Fibroblast of skin of back (primary cell): ENCODE data around the gene TTYH1.
"Not testable (repeated sequence)": the region's sequence is repeated elsewhere in the genome, so short reads cannot be mapped to it uniquely, and the experiment has no call there.

ENCODE experiments used
- DNase-seq: peaks from one replicate; pipeline ENCODE4 v3.0.0-alpha.2; 2013

TTYH1 gene

GRCh38 chr19:54446349-54446748 lies 31.1 kb downstream of the TTYH1 start:
- DNase-seq = not testable (repeated sequence)

GRCh38 chr19:54448040-54448773 lies 32.9 kb downstream of the TTYH1 start:
- DNase-seq = peak; percentile 69

DNA sequence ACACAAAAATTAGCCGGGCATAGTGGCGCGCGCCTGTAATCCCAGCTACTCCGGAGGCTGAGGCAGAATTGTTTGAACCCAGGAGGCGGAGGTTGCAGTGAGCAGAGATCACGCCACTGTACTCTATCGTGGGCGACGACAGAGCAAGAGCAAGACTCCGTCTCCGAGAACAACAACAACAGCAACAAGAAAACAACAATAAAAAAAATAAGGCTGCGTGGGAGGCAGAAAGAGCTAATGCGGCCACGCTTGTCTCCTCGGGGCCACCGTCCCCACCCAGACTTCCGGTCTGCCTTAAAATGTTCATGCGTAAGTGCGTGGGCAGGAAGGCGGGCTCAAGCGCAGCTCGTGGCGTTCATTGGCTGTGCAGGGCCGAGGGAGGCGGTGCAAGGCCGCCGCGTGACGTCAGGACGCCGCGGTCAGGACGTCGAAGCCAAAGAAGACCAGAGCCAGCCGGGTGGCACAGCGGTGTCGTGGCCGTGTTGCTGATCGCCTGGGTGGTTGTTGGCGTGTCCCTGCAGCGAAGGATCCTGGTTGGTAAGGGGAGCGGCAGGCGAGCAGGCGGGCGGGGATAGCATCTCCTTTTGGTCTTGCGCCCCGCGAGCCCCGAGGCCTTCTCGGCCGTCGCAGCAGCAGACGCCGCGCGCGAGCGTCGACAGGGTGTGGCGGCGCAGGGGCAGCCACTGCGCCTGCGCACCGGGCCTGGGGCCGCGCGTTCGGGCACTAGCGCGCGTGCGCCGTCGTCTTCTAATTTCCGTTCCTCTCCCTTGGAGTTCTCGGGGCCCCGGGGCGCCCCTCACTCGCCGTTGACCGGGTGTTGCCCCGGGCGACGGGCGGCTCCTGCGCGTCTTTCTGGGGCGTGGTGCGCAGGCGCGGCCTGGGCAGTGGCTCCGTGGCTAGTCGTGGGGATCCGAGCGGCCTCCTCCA lies 33.8 kb downstream of the TTYH1 start, which contains the start of gene LENG8:
TSS of gene LENG8 (plus strand) at position 426 of the 927 bp plus-strand sequence. CDS start 2,146 bp downstream, outside the sequence.
- DNase-seq = peak; percentile 97

- no peak for DNase-seq
Observed at GRCh38 chr19:54449701-54450069, 34.4 kb downstream of the TTYH1 start.

DNA sequence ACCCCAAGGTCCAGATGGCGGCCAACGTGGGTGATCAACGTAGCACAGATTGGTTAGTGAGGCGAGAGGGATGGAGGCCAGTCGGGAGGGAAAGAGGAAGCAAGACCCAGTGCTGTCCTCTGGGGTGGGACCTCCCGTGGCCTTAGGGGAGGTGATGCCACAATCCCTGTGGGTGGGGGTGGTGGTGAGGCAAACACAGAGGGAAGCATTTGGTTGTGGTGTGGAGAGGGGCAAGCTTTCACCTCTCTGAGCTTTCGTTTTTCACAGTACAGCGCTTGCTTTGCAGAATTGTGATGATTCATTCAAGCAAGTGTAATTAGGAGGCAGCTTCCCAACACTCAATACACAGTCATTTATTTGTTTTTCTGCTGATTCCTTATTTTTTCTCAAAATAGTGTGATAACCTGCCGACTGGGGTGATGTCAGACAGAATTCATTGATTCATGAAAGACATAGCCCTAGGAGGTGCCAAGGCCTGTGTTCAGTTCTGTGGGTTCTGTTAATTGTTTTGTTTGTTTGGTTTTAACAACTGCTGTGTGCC lies 36.1 kb downstream of the TTYH1 start:
- DNase-seq = no peak

GRCh38 chr19:54451997-54452396 lies 36.7 kb downstream of the TTYH1 start:
- DNase-seq = no peak

DNA sequence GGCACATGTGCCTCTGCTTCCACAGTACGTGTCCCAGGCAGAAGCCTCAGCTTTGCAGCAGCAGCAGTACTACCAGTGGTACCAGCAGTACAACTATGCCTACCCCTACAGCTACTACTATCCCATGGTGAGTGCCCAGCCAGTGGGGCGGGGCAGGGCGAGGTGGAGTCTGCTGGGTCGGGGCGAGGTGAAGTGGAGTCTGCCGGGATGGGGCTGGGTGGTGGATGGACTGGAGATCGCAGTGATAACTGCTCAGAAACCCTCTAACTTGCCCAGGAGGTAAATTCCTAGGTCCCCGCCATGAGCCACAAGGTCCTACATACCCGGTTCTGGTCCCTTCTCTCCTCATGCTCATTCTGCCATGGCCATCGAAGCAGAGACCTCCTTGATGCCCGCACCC lies 37.4 kb downstream of the TTYH1 start:
- DNase-seq = no peak

DNA sequence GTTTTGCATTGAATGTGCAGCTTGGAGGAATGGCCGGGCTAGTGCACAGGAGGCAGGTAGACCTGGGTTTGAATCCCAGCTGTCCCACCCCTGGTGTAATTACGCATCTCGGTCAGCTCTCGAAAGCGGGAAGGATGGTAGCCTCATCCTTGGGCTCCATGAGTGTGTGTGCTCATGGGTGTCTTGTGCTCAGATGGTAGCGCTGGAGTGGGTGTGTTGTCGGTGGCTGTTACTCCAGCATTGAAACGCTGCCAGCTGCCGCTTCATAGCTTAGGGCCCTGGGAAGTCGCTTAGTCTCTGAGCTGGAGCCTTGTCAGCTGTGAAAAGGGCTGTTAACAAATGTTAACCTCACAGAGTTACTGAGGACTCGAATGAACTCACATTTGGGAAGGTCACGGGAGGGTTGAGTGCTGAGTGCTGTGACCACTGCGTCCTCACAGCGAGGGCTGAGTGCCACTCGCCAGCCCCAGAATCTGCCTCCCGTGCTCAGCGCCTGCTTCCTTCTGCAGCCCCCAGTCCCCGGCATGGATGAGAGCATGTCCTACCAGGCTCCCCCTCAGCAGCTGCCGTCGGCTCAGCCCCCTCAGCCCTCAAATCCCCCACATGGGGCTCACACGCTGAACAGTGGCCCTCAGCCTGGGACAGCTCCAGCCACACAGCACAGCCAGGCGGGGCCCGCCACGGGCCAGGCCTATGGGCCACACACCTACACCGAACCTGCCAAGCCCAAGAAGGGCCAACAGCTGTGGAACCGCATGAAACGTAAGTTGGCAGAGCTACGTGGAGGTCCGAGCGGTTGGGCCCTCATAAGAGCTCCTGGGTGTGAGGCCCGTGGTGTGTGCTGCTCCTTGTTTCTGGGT lies 38.9 kb downstream of the TTYH1 start:
- no peak for DNase-seq

GRCh38 chr19:54454781-54455675 lies 39.8 kb downstream of the TTYH1 start:
- DNase-seq = no peak

DNA sequence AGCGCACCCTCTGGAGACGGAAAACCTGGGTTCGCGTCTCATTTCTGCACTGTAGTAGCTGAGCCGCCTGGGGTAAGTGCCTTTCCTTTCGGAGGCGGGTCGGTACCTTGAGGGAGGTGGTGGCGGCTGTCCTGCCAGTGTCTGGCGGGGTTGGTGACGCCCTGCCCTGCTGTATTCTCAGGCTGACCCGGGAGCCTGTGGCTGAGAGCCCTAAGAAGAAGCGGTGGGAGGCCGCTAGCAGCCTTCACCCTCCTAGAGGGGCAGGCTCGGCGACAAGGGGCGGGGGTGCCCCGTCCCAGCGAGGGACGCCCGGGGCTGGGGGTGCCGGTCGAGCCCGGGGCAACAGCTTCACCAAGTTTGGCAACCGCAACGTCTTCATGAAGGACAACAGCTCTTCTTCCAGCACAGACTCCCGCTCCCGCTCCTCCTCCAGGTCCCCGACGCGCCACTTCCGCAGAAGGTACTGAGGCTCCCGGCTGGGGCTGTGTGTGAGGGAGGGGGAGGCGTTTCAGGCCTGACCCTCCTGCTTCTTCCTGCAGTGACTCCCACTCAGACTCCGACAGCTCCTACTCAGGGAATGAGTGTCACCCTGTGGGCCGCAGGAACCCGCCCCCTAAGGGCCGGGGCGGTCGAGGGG lies 40.6 kb downstream of the TTYH1 start:
- no peak for DNase-seq

GRCh38 chr19:54456423-54457373 lies 41.4 kb downstream of the TTYH1 start:
- DNase-seq = no peak

GRCh38 chr19:54457773-54458647 lies 42.7 kb downstream of the TTYH1 start:
- DNase-seq = no peak

GRCh38 chr19:54458648-54459281 lies 43.5 kb downstream of the TTYH1 start:
- DNase-seq = no peak

- DNase-seq = no peak
Observed at GRCh38 chr19:54459282-54460229, 44.3 kb downstream of the TTYH1 start.

GRCh38 chr19:54460230-54461005 lies 45.2 kb downstream of the TTYH1 start:
- DNase-seq = no peak

- DNase-seq = no peak
Observed at GRCh38 chr19:54461210-54461609, 45.9 kb downstream of the TTYH1 start.
